HepG2 (cell line): Measurements from ENCODE around the gene RNASE13. TPM values are rescaled to one million over a fixed set of nuclear protein-coding genes. Genes with fewer than 3 reads are reported as not detected.
A peak's percentile ranks its signal among the peaks of the same experiment; 100 is the strongest.

Experiments used
- ADNP ChIP-seq: sonication (generic); formaldehyde crosslinking; IDR thresholded peaks from 2 replicates; pipeline ENCODE4 v1.4.0; 2020; ENCODE audit warnings: missing genetic modification reagents
- ATF4 ChIP-seq, 2 experiments: fragments of 450-650 bp in 1 of 2; sonication (generic) in 1 of 2; formaldehyde crosslinking; IDR thresholded peaks; 2 replicates each; pipeline versions ENCODE4 v1.5.0 to v1.8.0; 2020 to 2022; ENCODE audit warnings: mild to moderate bottlenecking in 1 of 2, missing genetic modification reagents in 1 of 2
- DMAP1 ChIP-seq: IDR thresholded peaks from 2 replicates; pipeline ENCODE4 v1.6.1; 2016
- E2F2 ChIP-seq: sonication (generic); formaldehyde crosslinking; IDR thresholded peaks from 2 replicates; pipeline ENCODE4 v1.4.0; 2020; ENCODE audit warnings: missing genetic modification reagents, borderline replicate concordance
- IKZF5 ChIP-seq: IDR thresholded peaks from 2 replicates; pipeline ENCODE4 v1.6.1; 2018; ENCODE audit warnings: missing genetic modification reagents, mild to moderate bottlenecking, missing compliant biosample characterization
- ISL2 ChIP-seq: sonication (generic); formaldehyde crosslinking; IDR thresholded peaks from 2 replicates; pipeline ENCODE4 v1.5.0; 2020; ENCODE audit warnings: missing genetic modification reagents
- POGK ChIP-seq: sonication (generic); formaldehyde crosslinking; conservative IDR thresholded peaks from 2 replicates; pipeline ENCODE4 v1.8.0; 2022; ENCODE audit warnings: mild to moderate bottlenecking, moderate library complexity, missing genetic modification reagents
- REXO4 ChIP-seq: sonication (generic); formaldehyde crosslinking; IDR thresholded peaks from 2 replicates; pipeline ENCODE4 v1.8.0; 2022; ENCODE audit warnings: missing genetic modification reagents, mild to moderate bottlenecking, borderline replicate concordance
- ZBTB26 ChIP-seq: IDR thresholded peaks from 2 replicates; pipeline ENCODE4 v1.6.1; 2016; ENCODE audit warnings: missing compliant biosample characterization, missing genetic modification reagents, borderline replicate concordance
- ZNF33A ChIP-seq: sonication (generic); formaldehyde crosslinking; IDR thresholded peaks from 2 replicates; pipeline ENCODE4 v1.5.1; 2020; ENCODE audit warnings: missing genetic modification reagents, mild to moderate bottlenecking, moderate library complexity, borderline replicate concordance
- ZNF407 ChIP-seq: sonication (generic); formaldehyde crosslinking; IDR thresholded peaks from one replicate; pipeline ENCODE4 v1.5.1; 2020; ENCODE audit warnings: mild to moderate bottlenecking, missing genetic modification reagents; ENCODE audit errors: not compliant biosample characterization
- ZNF678 ChIP-seq: sonication (generic); formaldehyde crosslinking; IDR thresholded peaks from 2 replicates; pipeline ENCODE4 v1.4.0; 2020; ENCODE audit warnings: mild to moderate bottlenecking, missing genetic modification reagents
- polyA plus RNA-seq, 8 experiments: library from polyadenylated mRNA; depleted of rRNA in 3 of 8; stranded (reverse) in 7 of 8; unstranded in 1 of 8; fragments of >200 nt; fragmentation: Illumina TruSeq in 4 of 8; extraction: Trizol in 4 of 8; gene quantifications; 2 replicates each; pipeline versions ENCODE4 v1.2.1 to v1.2.3, GENCODE V29; 2011 to 2016; ENCODE audit warnings: low read depth in 4 of 8, missing spikeins in 1 of 8, mixed read lengths in 1 of 8; ENCODE audit not compliant: insufficient read depth in 1 of 8
- total RNA-seq, 5 experiments: library from RNA; depleted of rRNA; stranded (reverse); fragments of >200 nt; fragmentation: Illumina TruSeq; extraction: Trizol; gene quantifications; 2 replicates each; pipeline ENCODE4 v1.2.3, GENCODE V29; 2016; ENCODE audit warnings: low read depth in 1 of 5

The RNASE13 gene
- total and polyA plus RNA-seq, 2 of the 13 experiments (the other 11 are each of a cell fraction or from before 2014, with no cell fraction given): 1.0 TPM; not detected in 1

- TF ChIP-seq ATF4 (CRISPR knock-in tag; IDR thresholded peaks at IDR 0.05) (0 out of 4 replicates have a peak, but pooled peaks of 1 of the 2 experiments have one; percentile 36), DMAP1 (no peak), IKZF5 (peak; percentile 41; the same call in 1 of the 2 replicates), ZNF33A (CRISPR knock-in tag) (no peak), ZNF678 (peak; percentile 31; the same call in 1 of the 2 replicates), ADNP (no peak), ISL2 (peak; percentile 22; the same call in 1 of the 2 replicates), POGK (CRISPR knock-in tag) (no peak), E2F2 (CRISPR knock-in tag) (no peak; the same call in 1 of the 2 replicates), ZNF407 (peak; percentile 67), ZBTB26 (0 out of 2 replicates have a peak, but pooled peaks have one; percentile 18), REXO4 (CRISPR knock-in tag) (no peak)
Measured at GRCh38 chr14:21069388-21070082, 34.9 kb upstream of the RNASE13 start (continued).
